ENCODE measurements around the gene NAA50. TPM values are rescaled to one million over a fixed set of nuclear protein-coding genes. Genes with fewer than 3 reads are reported as not detected.

The NAA50 gene
- total RNA-seq, 2 donors from 2014 or later = 101 to 109 TPM

- H3K36me3 Mint-ChIP-seq = peaks cover 30 to 35% of the 10 kb centered on the region in 2 donors
- H3K27ac Mint-ChIP-seq = peak overlapping the region; percentile 100
- peak; percentile 46 to 49 for ATAC-seq
- H3K9me3 Mint-ChIP-seq = no peaks in the 10 kb centered on the region
- DNase-seq (ENCODE audit: low spot score in 2 of 2) = peak; percentile 38 to 57
Measured at GRCh38 chr3:113747283-113748046, 1.4 kb upstream of the NAA50 start.

- ATAC-seq = peak; percentile 64 to 65
- H3K27ac Mint-ChIP-seq = peak within 1 kb of the TSS; percentile 100
- H3K36me3 Mint-ChIP-seq = peaks cover 30 to 35% of the 10 kb centered on the region in 2 donors
- H3K9me3 Mint-ChIP-seq = no peaks in the 10 kb centered on the region
- DNase-seq (ENCODE audit: low spot score in 2 of 2) = peak; percentile 74 to 86
Measured at GRCh38 chr3:113746548-113747282, 666 bp upstream of the NAA50 start, which contains the start of gene ATP6V1A. Gene ATP6V1A (plus strand): TSS chr3:113747035. CDS start chr3:113778754, 31,719 bp downstream.

- ATAC-seq (peak; percentile 67 to 72), DNase-seq (ENCODE audit: low spot score in 2 of 2) (peak; percentile 73 to 79)
- Mint-ChIP-seq H3K36me3 (peaks cover 30 to 35% of the 10 kb centered on the region in 2 donors), H3K27ac (peak overlapping the region; percentile 99 to 100), H3K9me3 (no peaks in the 10 kb centered on the region)
Measured at GRCh38 chr3:113744941-113745755, 901 bp downstream of the NAA50 start.

GRCh38 chr3:113743006-113743630, 2.9 kb downstream of the NAA50 start:
- H3K27ac Mint-ChIP-seq = peak overlapping the region in 1 of 2 donors; percentile 85
- ATAC-seq (no peak), DNase-seq (ENCODE audit: low spot score in 2 of 2) (no peak)
- H3K9me3 Mint-ChIP-seq = no peaks in the 10 kb centered on the region
- peaks cover 30 to 35% of the 10 kb centered on the region in 2 donors for H3K36me3 Mint-ChIP-seq

- ATAC-seq (no peak), DNase-seq (ENCODE audit: low spot score in 2 of 2) (no peak)
- H3K27ac Mint-ChIP-seq = no peak overlapping the region
- H3K9me3 Mint-ChIP-seq = no peaks in the 10 kb centered on the region
- peaks cover 25 to 29% of the 10 kb centered on the region in 2 donors for H3K36me3 Mint-ChIP-seq
Measured at GRCh38 chr3:113741620-113742019, 4.4 kb downstream of the NAA50 start.

GRCh38 chr3:113741086-113741485, 5.0 kb downstream of the NAA50 start:
- peaks cover 19 to 24% of the 10 kb centered on the region in 2 donors for H3K36me3 Mint-ChIP-seq
- no peaks in the 10 kb centered on the region for H3K9me3 Mint-ChIP-seq
- DNase-seq (ENCODE audit: low spot score in 2 of 2) = no peak
- no peak for ATAC-seq
- H3K27ac Mint-ChIP-seq = no peak overlapping the region

- no peaks in the 10 kb centered on the region for H3K36me3 Mint-ChIP-seq
- ATAC-seq (peak; percentile 69 to 86), DNase-seq (ENCODE audit: low spot score in 2 of 2) (peak in 1 of 2 donors; percentile 14)
- H3K9me3 Mint-ChIP-seq = no peaks in the 10 kb centered on the region
- H3K27ac Mint-ChIP-seq = peak overlapping the region in 1 of 2 donors; percentile 1
Measured at GRCh38 chr3:113736548-113737089, 9.4 kb downstream of the NAA50 start.

- Mint-ChIP-seq H3K27ac (no peak overlapping the region), H3K36me3 (peaks cover 0 to 4% of the 10 kb centered on the region in 2 donors), H3K9me3 (no peaks in the 10 kb centered on the region)
- DNase-seq (ENCODE audit: low spot score in 2 of 2) (no peak), ATAC-seq (no peak)
Measured at GRCh38 chr3:113731694-113732093, 14.4 kb downstream of the NAA50 start.

- H3K9me3 Mint-ChIP-seq = no peaks in the 10 kb centered on the region
- peaks cover 0 to 4% of the 10 kb centered on the region in 2 donors for H3K36me3 Mint-ChIP-seq
- DNase-seq (ENCODE audit: low spot score in 2 of 2) (no peak), ATAC-seq (no peak)
- peak overlapping the region in 1 of 2 donors; percentile 16 for H3K27ac Mint-ChIP-seq
Measured at GRCh38 chr3:113730550-113730949, 15.5 kb downstream of the NAA50 start.

GRCh38 chr3:113728661-113729060, 17.4 kb downstream of the NAA50 start:
- no peak for DNase-seq (ENCODE audit: low spot score in 2 of 2)
- H3K36me3 Mint-ChIP-seq = peaks cover 4% of the 10 kb centered on the region in 2 donors
- H3K27ac Mint-ChIP-seq = no peak overlapping the region
- H3K9me3 Mint-ChIP-seq = no peaks in the 10 kb centered on the region
- no peak for ATAC-seq

- Mint-ChIP-seq H3K36me3 (peaks cover 12 to 28% of the 10 kb centered on the region in 2 donors), H3K27ac (peak overlapping the region in 1 of 2 donors; percentile 77), H3K9me3 (no peaks in the 10 kb centered on the region)
- ATAC-seq (no peak), DNase-seq (ENCODE audit: low spot score in 2 of 2) (no peak)
Measured at GRCh38 chr3:113721636-113722035, 24.4 kb downstream of the NAA50 start.

GRCh38 chr3:113719758-113720157, 26.3 kb downstream of the NAA50 start:
- DNase-seq (ENCODE audit: low spot score in 2 of 2) = no peak
- Mint-ChIP-seq H3K36me3 (peaks cover 9 to 28% of the 10 kb centered on the region in 2 donors), H3K27ac (no peak overlapping the region), H3K9me3 (no peaks in the 10 kb centered on the region)
- no peak for ATAC-seq

GRCh38 chr3:113719294-113719693, 26.8 kb downstream of the NAA50 start:
- Mint-ChIP-seq H3K36me3 (peaks cover 8 to 28% of the 10 kb centered on the region in 2 donors), H3K9me3 (no peaks in the 10 kb centered on the region), H3K27ac (no peak overlapping the region)
- DNase-seq (ENCODE audit: low spot score in 2 of 2) (no peak), ATAC-seq (no peak)

- peak; percentile 82 to 100 for ATAC-seq
- Mint-ChIP-seq H3K27ac (peak overlapping the region; percentile 14 to 44), H3K9me3 (no peaks in the 10 kb centered on the region), H3K36me3 (peaks cover 8 to 28% of the 10 kb centered on the region in 2 donors)
- DNase-seq (ENCODE audit: low spot score in 2 of 2) = no peak
Measured at GRCh38 chr3:113717818-113718217, 28.2 kb downstream of the NAA50 start.

GRCh38 chr3:113717308-113717707, 28.7 kb downstream of the NAA50 start:
- peak overlapping the region in 1 of 2 donors; percentile 14 for H3K27ac Mint-ChIP-seq

GRCh38 chr3:113714702-113715101, 31.3 kb downstream of the NAA50 start:
- Mint-ChIP-seq H3K36me3 (peaks cover 0 to 13% of the 10 kb centered on the region in 2 donors), H3K9me3 (no peaks in the 10 kb centered on the region), H3K27ac (peak overlapping the region in 1 of 2 donors; percentile 38)
- DNase-seq (ENCODE audit: low spot score in 2 of 2) (no peak), ATAC-seq (no peak)

More at GRCh38 chr3:113717308-113717707, 28.7 kb downstream of the NAA50 start:
- H3K36me3 Mint-ChIP-seq = peaks cover 8 to 28% of the 10 kb centered on the region in 2 donors
- DNase-seq (ENCODE audit: low spot score in 2 of 2) (no peak), ATAC-seq (no peak)
- no peaks in the 10 kb centered on the region for H3K9me3 Mint-ChIP-seq
